ENCODE results near the gene RNF20.
"Not testable (repeated sequence)": the region's sequence is repeated elsewhere in the genome, so short reads cannot be mapped to it uniquely, and the experiment has no call there.

The RNF20 gene

DNA sequence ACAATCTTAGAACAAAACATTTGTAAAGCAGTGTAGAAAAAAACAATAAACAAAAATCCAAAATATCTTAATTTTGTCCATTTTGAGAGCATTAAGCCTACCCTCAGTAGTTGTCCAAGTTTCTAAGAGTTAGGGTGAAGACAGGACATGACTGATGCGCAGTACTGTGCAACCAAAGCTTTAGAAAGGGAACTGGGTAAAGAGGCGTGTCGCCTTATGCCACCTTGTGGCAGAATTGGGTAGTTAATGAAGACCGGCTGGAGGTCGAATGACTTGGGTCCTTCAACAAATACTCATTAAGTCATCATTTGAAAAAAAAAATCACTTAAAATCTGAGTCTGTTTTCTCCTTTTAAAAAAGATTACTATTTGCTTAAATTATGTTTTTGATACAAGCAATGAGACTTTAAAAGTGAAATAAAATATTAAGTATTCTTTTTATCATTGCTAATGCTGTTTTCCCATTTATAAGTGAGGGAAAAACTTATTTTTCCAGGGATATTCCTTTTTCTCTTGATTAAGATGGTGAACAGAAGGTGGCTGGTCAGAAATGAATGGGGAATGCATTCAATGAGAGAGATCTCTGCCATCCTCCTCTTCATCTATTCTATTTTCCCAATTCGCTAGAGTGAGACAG, 3.5 kb upstream of the RNF20 start:
- DNase-seq (ENCODE audit: low read depth in 2 of 2): peak; percentile 49 to 56

DNA sequence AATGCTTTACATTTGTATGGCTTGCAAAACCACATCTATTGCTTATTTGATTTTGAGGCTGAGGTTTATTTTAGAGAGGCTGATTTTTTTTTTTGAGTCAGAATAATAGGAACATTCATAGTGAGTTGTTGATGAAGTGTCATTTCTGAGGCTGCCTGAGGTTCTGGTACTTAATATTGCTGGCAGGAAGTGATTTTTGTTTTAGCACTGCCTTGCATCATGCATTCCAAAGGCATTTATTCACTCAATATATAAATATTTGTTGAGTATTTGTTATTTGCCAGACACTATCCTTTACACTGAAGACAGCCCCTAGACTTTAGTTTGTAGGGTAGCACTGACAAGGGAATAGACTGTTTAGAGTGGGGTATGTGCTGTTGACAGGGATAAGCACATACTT, 2.7 kb downstream of the RNF20 start:
- DNase-seq (ENCODE audit: low read depth in 2 of 2): no peak

DNA sequence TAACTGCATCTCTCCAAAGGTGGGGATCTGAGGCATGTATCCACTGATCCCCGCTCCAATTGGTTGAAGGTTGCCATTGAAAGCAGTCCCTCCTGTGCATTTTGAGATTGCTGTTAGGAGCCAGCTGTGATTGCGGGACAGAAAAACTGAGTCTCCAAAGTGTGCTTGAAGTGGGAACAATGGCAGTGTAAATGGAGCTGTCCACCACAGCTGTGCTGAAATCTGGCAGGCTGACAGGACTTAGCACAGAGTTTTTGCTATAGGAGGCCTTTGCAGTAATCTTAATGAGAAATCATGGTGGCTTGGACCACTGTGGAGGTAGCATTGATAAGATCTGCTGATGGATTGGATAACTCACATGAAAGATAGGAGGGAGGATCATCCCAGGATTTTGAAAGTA, 3.3 kb downstream of the RNF20 start:
- DNase-seq (ENCODE audit: low read depth in 2 of 2): no peak

DNA sequence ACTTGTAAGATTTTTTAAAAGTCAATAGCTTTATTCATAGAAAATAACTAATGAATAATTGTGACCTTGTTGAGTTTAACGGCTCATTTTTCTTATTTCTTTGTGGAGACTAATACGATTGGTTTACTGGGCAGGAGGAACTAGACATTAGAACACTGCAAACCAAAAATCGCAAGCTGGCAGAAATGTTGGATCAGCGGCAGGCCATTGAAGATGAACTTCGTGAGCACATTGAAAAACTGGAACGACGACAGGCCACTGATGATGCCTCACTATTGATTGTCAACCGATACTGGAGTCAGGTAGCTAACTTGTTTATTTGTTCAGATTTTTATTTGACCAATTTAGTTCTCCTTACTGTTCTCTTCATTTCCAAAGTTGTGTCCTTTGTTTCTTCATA, 6.4 kb downstream of the RNF20 start:
- no peak for DNase-seq (ENCODE audit: low read depth in 2 of 2)

DNA sequence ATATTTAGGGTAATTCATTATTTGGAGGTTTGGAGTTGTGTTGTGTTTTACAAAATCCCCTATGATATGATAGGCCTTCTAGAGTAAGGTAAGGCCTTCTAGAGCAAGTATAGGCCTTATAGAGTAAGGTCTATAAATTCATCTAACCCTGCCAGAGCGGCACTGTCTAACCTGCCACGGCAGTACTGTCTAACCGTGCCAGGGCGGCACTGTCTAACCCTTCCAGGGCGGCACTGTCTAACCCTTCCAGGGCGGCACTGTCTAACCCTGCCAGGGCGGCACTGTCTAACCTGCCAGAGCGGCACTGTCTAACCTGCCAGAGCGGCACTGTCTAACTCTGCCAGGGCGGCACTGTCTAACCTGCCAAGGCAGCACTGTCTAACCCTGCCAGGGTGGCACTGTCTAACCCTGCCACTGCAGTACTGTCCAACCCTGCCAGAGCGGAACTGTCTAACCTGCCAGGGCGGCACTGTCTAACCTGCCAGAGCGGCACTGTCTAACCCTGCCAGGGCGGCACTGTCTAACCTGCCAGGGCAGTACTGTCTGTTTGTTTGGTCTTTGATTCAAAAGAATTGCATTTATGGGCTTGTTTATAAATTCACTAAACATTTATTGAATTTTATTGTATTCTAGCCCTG, 9.6 kb downstream of the RNF20 start:
- no peak for DNase-seq (ENCODE audit: low read depth in 2 of 2)

DNA sequence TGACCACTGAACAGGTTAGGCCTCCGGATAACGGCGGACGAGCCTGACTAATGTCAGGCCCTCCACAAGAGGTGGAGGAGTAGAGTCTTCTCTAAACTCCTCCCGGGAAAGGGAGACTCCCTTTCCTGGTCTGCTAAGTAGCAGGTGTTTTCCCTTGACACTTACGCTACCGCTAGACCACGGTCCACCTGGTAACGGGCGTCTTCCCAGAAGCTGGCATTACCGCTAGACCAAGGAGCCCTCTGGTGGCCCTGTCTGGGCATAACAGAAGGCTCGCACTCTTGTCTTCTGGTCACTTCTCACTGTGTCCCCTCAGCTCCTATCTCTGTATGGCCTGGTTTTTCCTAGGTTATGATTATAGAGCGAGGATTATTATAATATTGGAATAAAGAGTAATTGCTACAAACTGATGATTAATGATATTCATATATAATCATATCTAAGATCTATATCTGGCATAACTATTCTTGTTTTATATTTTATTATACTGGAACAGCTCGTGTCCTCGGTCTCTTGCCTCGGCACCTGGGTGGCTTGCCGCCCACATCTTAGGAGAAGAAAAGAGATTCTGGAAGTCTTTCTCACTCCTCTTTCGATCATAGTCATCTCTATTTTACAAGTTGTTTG, 15.9 kb downstream of the RNF20 start:
- not testable (repeated sequence) for DNase-seq (ENCODE audit: low read depth in 2 of 2)

DNA sequence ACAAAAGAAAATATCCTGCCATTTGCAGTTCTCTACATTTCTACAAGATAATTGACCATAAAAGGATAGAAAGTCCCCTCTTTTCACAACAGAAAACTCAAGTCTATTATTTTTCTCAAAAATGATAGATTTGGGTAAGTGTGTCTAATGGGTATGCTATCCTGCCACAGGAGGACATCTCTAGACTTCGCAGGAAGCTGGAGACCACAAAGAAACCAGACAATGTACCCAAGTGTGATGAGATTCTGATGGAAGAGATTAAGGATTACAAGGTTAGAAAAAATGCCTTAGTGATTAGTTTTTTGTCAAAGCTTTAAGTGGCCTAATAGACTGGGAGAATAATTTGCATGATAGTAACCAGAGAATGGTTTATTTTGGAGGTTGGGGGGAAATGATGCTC, 28.1 kb downstream of the RNF20 start:
- no peak for DNase-seq (ENCODE audit: low read depth in 2 of 2)

DNA sequence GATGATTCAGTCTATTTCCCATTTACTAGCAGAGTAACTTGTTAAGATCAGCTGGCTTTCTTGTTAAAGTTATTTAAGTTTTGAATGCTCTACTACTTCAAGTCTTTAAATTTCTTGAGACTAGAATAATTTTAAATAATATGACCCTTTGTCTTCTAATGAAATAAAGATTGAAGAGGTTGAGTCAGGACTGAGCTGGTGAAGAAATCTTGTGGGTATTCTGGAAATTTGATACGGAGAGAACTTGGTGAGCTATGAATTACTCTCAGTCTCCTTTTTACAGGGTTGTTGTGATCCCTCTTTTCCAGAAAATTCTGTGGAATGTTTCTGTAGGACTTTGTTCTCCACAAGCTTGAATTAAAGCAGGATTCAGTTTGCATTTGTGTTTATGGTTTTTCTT, 29.3 kb downstream of the RNF20 start:
- no peak for DNase-seq (ENCODE audit: low read depth in 2 of 2)

DNA sequence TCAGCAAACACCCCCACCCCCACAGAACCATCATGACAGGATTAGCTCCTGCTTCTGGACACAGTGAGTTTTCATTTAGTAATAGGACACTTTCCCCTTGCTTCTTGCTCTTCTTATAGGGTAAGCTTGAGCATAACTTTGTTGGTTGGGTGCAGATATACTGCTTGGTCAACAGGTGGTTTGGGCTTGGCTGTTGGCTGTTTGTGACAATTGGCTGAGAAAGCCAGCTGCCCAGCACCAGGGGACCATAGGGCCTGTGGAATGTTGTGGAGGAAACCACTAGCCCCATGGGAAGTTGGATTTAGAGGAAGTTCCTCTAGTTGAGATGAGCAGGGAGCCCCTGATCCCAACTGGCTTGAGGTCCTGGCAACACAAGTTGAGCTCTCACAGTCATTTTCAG, 30.6 kb downstream of the RNF20 start:
- DNase-seq (ENCODE audit: low read depth in 2 of 2): no peak

DNA sequence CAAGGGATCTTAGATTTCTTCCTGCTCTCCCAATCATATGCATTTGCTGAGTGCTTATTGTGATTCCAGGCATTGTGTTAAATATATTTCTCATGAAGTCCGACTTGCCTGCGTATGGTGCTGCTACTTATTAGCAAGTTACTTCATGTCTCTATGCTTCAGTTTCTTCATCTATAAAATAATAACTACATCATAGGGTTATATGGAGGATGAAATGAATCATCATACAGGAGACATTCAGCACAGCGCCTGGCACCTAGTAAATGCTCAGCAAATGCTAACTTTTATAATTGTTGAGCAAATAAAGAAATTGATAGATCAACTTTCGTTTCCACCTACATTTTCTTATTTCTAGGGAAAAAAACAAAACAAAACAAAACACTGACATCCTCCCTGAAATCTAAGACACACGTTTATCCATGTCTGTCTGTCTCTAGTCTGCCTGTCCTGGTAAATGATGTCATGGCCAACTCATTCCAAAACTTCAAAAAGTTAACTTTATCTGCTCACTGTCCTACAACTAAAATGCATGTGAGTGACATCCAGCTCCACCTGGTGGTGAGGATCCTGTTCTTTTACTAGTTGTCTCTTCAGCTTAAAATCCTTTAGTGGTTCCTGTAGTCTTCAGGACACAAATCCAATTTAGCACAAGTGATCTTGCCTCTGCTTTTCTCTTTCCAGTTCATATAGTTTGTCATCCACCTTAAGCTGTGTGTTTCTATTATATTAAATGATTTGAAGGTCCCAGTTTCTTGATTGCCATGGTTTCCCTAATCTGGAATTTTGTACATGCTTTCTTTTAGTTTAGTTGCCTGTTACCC, 33.5 kb downstream of the RNF20 start:
- no peak for DNase-seq (ENCODE audit: low read depth in 2 of 2)

DNA sequence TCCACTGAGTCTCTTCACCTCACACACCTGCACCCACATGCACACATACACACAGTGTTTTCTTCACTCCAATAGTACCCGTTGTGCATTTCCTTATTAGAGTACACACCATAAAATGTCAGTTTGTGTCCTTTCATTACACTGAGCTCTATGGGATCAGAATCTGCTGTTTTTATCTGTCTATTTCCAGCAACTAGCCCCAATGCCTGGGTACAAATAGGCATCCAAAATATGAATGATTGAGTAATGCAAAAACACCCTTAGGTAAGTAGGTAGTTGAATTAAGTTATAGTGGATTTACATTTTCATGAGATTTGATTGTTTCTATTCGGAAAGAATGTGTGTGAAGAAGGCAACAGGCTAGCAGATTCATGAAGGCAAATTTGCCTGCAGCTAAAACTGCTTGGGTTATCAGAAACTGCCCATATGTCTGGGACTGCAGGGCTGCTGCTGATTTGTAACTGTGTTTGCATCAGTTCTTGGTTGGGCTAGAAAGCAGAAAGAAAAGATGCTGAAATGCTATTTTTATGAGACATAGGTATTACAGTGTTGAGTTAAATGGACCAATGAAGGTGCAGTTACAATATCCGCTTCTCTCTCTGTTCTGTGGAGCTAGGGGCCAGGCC, 34.2 kb downstream of the RNF20 start:
- DNase-seq (ENCODE audit: low read depth in 2 of 2): no peak

DNA sequence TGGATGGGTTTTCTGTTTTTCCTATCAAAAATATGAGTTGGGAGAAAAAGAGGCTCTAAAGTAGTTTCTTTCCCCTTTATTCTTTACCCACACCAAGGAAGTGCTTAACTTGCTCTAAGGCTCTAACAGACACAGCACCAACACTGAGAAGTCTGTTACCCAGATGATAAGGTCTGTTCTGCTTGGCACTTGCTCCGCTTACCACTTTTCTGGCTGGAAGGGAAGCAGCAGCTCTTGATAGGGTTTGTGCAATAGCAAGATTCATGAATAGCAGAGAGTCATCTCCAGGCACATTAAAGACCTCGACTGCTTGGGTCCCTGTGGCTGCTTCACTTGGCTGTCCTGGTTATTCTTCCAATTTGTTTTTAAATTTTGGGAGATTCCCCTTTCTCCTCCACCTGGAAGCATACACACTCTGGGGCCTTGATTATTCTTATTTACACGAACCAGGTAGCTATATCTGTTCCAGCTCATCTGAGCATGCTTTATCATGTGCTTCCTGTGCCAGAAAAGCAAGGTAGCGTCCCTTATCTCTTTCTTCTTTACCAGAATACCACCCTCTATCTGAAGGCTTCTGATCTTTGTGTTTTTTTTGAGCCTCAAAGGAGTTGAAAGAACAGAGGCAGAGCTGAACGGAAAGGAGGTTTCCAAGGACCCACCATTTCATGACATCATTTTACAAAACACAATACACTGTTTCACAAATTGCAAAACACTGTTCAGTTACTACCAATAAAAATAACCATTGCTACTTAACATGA, 36.3 kb downstream of the RNF20 start:
- DNase-seq (ENCODE audit: low read depth in 2 of 2): no peak

DNA sequence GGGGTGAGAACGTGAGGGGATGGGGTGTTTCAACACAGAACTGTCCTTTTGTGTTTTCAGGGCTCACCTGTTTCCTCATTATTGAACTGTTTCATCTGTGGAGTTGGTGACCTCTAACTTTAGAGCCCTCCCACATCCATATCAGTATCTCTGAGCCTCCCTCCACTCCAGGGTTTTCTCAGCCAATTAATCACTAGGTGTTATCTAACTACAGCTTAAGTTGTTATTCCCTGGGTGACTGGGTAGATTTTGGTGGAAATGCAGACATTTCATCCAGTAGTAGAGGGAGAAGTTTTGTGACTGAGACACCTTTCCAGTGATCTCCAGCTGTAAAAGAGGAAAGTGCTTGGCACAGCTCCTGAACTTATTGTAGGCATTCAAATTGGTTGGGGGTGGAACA, 37.5 kb downstream of the RNF20 start:
- DNase-seq (ENCODE audit: low read depth in 2 of 2): no peak

DNA sequence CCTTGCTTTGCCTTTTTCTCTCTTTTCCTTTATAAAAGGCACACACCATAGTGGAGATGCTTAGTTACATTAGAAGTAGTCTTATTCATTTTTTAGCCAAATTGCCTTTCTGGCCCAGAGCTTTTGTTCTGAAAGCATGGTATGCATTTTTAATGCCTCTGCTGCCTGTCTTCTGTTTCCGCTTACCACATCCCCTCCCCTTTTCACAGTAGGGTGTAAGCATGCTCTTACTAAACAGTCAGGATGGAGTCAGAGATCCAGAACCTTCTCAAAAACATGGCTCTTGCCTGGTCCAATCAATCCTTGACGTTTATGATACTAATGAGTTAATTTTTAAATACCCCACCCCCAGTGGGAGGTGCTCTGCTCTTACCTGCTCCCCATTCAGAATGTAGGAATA, 38.7 kb downstream of the RNF20 start:
- no peak for DNase-seq (ENCODE audit: low read depth in 2 of 2)

DNA sequence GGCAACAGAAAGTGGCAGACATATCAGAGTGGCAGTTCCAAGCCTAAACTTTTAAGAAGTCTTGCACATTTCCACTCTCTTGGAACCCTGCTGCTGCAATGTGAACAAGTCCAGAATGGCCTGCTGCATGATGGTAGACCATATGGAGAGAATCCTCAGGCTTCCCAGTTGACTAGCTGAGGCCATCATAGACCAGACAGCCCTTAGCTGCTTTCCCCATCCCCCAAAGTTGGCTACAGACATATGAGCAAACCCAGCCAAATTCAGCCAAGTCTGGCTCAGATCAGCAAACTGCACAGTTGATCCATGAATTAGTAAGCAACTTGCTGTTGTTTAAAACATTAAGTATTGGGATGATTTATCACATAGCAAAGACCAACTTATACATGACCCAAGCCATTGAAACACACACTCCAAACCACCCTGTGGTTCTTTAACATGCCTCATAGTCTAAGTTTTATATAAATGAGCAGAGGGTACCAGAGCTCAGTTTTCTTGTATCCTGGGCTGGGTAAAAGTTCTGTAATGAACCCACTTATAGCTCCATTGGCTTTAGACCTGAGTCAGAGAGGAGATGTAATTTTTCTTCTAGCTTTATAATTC, 41.2 kb downstream of the RNF20 start:
- DNase-seq (ENCODE audit: low read depth in 2 of 2): no peak

DNA sequence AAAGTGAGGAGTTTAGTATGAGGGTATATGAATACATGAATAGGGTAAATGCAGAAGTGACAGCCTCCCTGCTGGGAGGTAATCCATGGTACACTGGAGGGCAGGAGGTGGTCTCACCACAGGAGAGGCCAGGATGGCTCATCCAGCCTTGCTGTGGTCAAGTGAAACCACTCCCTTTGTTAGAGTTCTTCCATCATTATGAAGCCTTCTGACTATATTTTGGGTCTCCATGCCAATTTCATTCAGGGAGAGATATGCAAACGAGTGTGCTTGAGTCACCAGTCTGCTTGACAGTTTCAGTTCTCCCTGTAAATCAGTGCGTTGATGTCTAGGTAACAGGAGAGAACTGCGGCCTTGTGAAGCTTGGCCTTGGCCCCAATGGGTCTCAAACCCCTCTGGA, 44.7 kb downstream of the RNF20 start:
- DNase-seq (ENCODE audit: low read depth in 2 of 2): no peak

DNA sequence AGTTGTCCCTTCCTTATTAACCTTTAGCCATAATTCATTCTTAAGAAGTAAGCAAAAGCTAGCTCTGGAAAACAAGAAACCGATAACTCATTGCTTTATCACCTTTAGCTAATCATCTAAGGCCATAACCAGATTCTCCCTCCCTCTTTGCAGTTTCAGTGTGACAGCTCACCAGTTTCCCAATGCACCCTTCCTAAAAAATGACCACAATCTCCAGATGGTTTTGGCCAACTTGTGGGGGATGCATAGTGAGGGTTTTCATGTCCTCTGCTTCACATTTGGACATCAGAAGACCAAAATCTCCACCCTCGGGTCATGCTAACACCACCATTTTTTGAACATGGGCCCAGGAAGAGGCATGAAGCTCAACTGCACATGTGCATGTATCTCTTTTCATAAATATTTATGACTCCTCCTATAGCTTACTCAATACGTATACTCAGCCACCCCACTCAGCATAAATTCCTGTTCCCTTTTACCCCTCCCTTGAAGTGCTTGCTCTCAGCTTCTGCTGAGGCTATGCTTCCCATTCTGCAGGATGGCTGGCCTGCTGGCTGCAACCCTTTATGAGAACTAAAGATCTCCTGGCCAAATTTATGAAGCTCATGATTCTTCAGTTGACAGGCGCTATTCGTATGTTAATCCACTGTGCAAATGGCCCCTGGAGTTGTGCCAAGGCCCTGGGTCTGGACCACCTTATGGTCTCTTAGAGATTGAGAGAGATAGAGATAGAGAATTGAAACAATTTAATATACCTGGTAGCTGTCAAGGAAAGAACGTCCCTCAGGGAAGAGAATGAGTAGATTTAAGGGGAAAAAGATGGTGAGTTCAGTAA, 46.3 kb downstream of the RNF20 start:
- no peak for DNase-seq (ENCODE audit: low read depth in 2 of 2)

DNA sequence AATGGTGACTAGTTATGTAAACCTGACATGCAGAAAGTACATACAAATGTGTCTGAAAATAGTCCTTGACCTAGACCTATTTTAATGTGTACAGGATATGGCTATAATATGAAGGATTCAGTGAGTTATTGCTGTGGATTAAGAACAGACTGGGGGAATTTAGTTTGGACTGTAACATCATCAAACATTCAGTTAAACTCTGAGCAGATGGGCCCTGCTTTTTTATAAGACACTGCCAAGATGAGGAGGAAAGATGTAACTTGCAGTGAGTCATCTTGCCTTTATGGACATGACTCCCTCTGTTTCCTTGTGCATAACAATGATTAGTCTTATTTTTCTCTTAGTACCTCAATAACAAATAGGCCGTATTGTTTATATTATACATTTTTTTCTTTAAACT, 48.9 kb downstream of the RNF20 start:
- peak; percentile 86 for DNase-seq (ENCODE audit: low read depth in 2 of 2)

DNA sequence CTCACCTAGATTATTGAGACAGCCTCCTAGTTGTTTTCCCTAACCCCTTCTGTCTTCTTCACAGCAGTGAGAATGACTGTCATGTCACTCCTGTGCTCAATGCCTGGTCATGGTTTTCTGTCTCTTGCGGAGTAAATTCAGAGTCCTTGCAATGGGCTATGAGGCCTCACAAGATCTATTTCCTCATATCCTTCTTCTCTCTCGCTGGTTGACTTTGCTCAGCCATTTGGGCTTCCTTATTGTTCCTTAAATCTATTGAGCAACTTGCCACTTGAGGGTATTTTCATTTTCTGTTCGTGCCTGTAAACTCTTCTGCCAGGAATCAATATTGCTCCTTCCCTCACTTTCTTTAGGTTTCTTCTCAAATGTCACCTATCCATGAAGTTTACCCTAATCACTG, 52.1 kb downstream of the RNF20 start:
- DNase-seq (ENCODE audit: low read depth in 2 of 2): no peak

DNA sequence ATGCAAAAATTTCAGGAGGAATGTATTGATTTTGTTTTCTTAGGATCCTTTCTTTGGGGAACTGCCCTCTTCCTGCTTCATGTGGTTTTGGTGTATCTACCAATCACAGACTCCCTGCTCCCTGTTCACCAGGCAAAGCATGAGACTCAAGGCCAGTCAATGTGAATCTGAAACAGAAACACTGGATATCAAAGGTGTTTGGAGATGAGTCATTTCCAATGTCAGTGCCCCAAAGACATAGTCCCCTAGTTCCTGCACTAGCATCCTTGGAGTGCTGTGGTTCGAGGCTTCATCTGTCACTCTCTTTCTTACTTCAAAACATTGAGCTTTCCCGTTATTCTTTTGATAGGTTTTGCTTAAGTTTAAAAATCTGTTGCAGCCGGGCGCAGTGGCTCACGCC, 53.0 kb downstream of the RNF20 start:
- DNase-seq (ENCODE audit: low read depth in 2 of 2): no peak
